CD4-positive, alpha-beta memory T cell (primary cell): ENCODE results near the gene TPBGL. TPM values are rescaled to one million over a fixed set of nuclear protein-coding genes. Genes with fewer than 3 reads are reported as not detected.

ENCODE experiments used
- CTCF ChIA-PET: fragments of 350-600 bp; sonication (Branson Sonifier 250); formaldehyde crosslinking; loops from one replicate; lab custom pipeline; 2021; ENCODE audit warnings: inconsistent platforms; ENCODE audit not compliant: partially characterized antibody; lab: Charles Lee
- POLR2A ChIA-PET: fragments of 350-600 bp; sonication (Branson Sonifier 250); formaldehyde crosslinking; loops from one replicate; lab custom pipeline; 2021; ENCODE audit not compliant: partially characterized antibody; lab: Charles Lee
- DNase-seq, 5 donors: peaks; one replicate each; pipeline versions ENCODE4 v3.0.0 to v3.0.0-alpha.2; 2020 to 2022; ENCODE audit warnings: mixed read lengths in 1 of 5
- H3K27ac ChIP-seq: one replicate; pipeline ENCODE4 v1.7.0; 2013; ENCODE audit warnings: low read depth, low read length
- H3K27me3 ChIP-seq: 2 replicates; pipeline ENCODE4 v1.7.0; 2013; ENCODE audit warnings: mild to moderate bottlenecking, low read length, moderate library complexity; ENCODE audit not compliant: insufficient read depth
- H3K36me3 ChIP-seq: 2 replicates; pipeline ENCODE4 v1.7.0; 2013; ENCODE audit warnings: mild to moderate bottlenecking, low read length, moderate library complexity; ENCODE audit not compliant: insufficient read depth
- H3K4me1 ChIP-seq: 2 replicates; pipeline ENCODE4 v1.7.0; 2013; ENCODE audit warnings: mild to moderate bottlenecking, low read length, moderate library complexity; ENCODE audit not compliant: insufficient read depth
- H3K4me3 ChIP-seq, 2 donors: one replicate each; pipeline ENCODE4 v1.7.0; 2013; ENCODE audit warnings: low read length in 2 of 2, mild to moderate bottlenecking in 1 of 2
- H3K9me3 ChIP-seq, 2 donors: one replicate each; pipeline ENCODE4 v1.7.0; 2013; ENCODE audit warnings: low read length in 2 of 2, control low read depth in 1 of 2; ENCODE audit not compliant: control insufficient read depth in 1 of 2
- H3K27ac Mint-ChIP-seq, 7 donors: one replicate each; pipeline ENCODE4 v1.8.0; 2020 to 2021; ENCODE audit warnings: mixed read lengths in 7 of 7, mild to moderate bottlenecking in 6 of 7, inconsistent platforms in 3 of 7, moderate library complexity in 3 of 7
- H3K27me3 Mint-ChIP-seq, 2 donors: one replicate each; pipeline ENCODE4 v1.8.0; 2020 to 2021; ENCODE audit warnings: mixed read lengths in 2 of 2
- H3K36me3 Mint-ChIP-seq, 2 donors: one replicate each; pipeline ENCODE4 v1.8.0; 2020 to 2021; ENCODE audit warnings: mixed read lengths in 2 of 2, inconsistent platforms in 1 of 2, mild to moderate bottlenecking in 1 of 2
- H3K4me1 Mint-ChIP-seq, 4 donors: one replicate each; pipeline ENCODE4 v1.8.0; 2020 to 2021; ENCODE audit warnings: mixed read lengths in 4 of 4, mild to moderate bottlenecking in 1 of 4
- H3K4me3 Mint-ChIP-seq, 8 donors: one replicate each; pipeline ENCODE4 v1.8.0; 2020 to 2021; ENCODE audit warnings: mixed read lengths in 8 of 8, mild to moderate bottlenecking in 7 of 8, moderate library complexity in 6 of 8, inconsistent platforms in 3 of 8
- H3K9me3 Mint-ChIP-seq, 8 donors: one replicate each; pipeline ENCODE4 v1.8.0; 2020 to 2021; ENCODE audit warnings: mixed read lengths in 8 of 8, mild to moderate bottlenecking in 5 of 8, inconsistent platforms in 3 of 8, moderate library complexity in 1 of 8
- intact Hi-C: fragments of 100-400 bp; cut with micrococcal nuclease; formaldehyde crosslinking; loops from one replicate; pipeline ENCODE4 v1.15.1; 2023
- polyA plus RNA-seq, 2 donors: library from polyadenylated mRNA; unstranded; fragments of 300-500 nt; fragmentation: Illumina TruSeq; gene quantifications; one replicate each; pipeline ENCODE4 v1.2.3, GENCODE V29; 2021
- total RNA-seq, 2 experiments: library from RNA; stranded (reverse); gene quantifications; one replicate each; pipeline ENCODE4 v1.2.3, GENCODE V29; 2021

The TPBGL gene
- total and polyA plus RNA-seq, 4 experiments from 2014 or later = 0.10 to 0.30 (median 0.18) TPM

DNA sequence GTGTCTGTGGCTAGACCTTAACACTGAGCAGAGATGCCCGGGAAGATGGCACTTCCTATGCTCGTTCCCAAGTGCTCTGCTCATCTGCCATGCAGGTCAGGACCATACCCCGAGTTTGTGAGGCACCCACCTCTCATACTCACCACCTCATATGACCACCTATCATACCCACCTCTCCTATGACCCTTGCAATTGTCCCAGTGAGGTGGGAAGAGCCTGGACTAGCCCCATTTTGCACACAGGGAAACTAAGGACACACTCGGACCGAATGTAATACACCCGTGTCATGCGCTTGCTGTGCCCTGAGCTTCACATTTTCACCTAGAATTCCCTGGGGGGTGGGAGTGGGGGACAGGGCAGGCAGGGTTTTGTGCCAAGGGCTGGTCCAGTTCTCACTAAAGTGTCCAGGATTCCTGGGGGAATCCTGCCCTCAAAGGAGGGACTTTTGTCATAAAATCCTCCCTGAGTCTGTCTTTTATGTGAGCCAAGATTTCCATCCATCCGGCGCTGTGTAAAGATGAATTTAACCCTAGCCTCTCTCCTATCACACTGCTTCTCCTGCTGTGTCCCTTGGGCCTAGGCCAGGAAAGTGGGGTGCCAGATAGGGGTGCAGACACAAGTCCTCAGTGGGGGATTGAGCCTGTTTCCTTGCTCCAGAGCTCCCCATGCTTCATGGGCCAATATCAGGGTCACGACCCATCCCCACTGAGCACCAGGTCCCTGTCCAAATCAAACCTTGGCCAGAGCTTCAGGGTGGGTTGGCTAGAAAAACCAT is 20.0 kb downstream of the TPBGL start:
- Mint-ChIP-seq H3K4me1 (peaks cover 24 to 50% (median 39%) of the 10 kb centered on the region in 4 donors), H3K27ac (peak overlapping the region; percentile 76 to 94 (median 93)), H3K27me3 (no peaks in the 10 kb centered on the region), H3K4me3 (peak overlapping the region in 6 of 8 donors; percentile 44 to 70 (median 64)), H3K36me3 (no peaks in the 10 kb centered on the region), H3K9me3 (no peaks in the 10 kb centered on the region)
- no peaks in the 10 kb centered on the region for H3K9me3 ChIP-seq
- no peaks in the 10 kb centered on the region for H3K36me3 ChIP-seq
- intact Hi-C loops = no loop called here
- no peak overlapping the region for H3K27ac ChIP-seq
- no peaks in the 10 kb centered on the region for H3K27me3 ChIP-seq
- ChIA-PET POLR2A (interaction anchor here (1.1 to 6.4 kb wide), 7 partner anchors 10 to 120 kb away, joined by 3 to 70 read pairs (median 7); partner anchors contain the start of gene TPBGL), CTCF (interaction anchor here (1.1 to 4.4 kb wide), 8 partner anchors 9 to 120 kb away, joined by 3 to 55 read pairs (median 8); no protein-coding TSS in a partner anchor)
- no peak overlapping the region for H3K4me3 ChIP-seq
- peaks cover 39% of the 10 kb centered on the region for H3K4me1 ChIP-seq
- no peak for DNase-seq

DNA sequence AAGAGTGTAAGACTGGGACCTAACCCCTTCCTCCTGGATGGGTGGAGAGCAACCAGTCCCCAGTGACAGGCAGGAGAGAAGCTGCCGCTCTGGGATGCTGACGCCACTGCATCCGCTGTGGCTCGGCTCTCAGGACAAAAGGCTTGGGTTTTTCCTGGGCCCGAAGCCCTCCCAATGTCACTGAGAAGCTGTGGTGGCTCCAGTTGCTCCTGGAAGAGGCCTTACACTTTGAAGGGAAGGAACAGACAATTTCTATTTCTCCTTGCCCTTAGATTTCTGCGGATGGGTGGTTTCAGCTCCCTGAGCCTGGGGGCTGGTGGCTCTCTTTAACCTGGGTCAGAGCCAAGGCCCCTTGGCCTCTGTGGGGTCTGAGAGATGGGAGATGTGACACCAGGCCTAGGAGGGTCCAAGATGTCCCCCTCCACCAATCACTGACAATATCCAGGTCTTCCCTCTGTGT is 21.4 kb downstream of the TPBGL start:
- Histone ChIP-seq H3K9me3 (no peaks in the 10 kb centered on the region), H3K27ac (no peak overlapping the region), H3K36me3 (no peaks in the 10 kb centered on the region), H3K4me1 (peaks cover 39% of the 10 kb centered on the region), H3K4me3 (no peak overlapping the region), H3K27me3 (no peaks in the 10 kb centered on the region)
- no peak for DNase-seq
- ChIA-PET POLR2A (interaction anchor here (0.9 to 6.4 kb wide), 7 partner anchors 9 to 121 kb away, joined by 3 to 70 read pairs (median 6); no protein-coding TSS in a partner anchor), CTCF (interaction anchor here (1.5 to 4.4 kb wide), 6 partner anchors 10 to 121 kb away, joined by 5 to 55 read pairs (median 12); no protein-coding TSS in a partner anchor)
- no peak overlapping the region for H3K4me3 Mint-ChIP-seq
- no peaks in the 10 kb centered on the region for H3K27me3 Mint-ChIP-seq
- intact Hi-C loops = no loop called here
- peaks cover 24 to 56% (median 39%) of the 10 kb centered on the region in 4 donors for H3K4me1 Mint-ChIP-seq
- peak overlapping the region in 6 of 7 donors; percentile 29 to 94 (median 84) for H3K27ac Mint-ChIP-seq
- H3K36me3 Mint-ChIP-seq = peaks cover 7 to 10% of the 10 kb centered on the region in 2 donors
- no peaks in the 10 kb centered on the region for H3K9me3 Mint-ChIP-seq

DNA sequence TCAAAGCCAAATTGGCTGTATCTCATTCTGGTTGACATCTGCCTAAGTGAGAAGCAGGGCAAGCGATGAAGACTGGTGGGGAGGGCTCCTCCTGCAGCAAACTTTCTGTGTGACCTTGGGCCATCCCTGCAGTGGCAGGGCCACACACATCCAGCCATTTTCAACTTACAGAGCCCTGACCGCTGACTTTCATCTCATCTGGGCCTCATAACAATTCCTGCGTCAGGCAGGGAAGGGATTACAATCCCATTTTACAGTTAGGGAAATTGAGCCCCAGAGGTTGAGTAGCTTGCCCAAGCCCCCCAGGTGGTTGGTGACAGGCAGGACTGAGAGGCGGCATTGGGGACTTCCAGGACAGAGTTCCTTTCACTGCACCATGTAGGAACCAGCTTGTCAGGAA is 21.9 kb downstream of the TPBGL start:
- Histone ChIP-seq H3K27ac (no peak overlapping the region), H3K36me3 (no peaks in the 10 kb centered on the region), H3K4me1 (peaks cover 39% of the 10 kb centered on the region), H3K4me3 (no peak overlapping the region), H3K27me3 (no peaks in the 10 kb centered on the region), H3K9me3 (no peaks in the 10 kb centered on the region)
- Mint-ChIP-seq H3K4me1 (peaks cover 26 to 60% (median 40%) of the 10 kb centered on the region in 4 donors), H3K27ac (peak overlapping the region in 4 of 7 donors; percentile 46 to 79 (median 68)), H3K4me3 (no peak overlapping the region), H3K27me3 (no peaks in the 10 kb centered on the region), H3K36me3 (peaks cover 11 to 13% of the 10 kb centered on the region in 2 donors), H3K9me3 (no peaks in the 10 kb centered on the region)
- intact Hi-C loops = no loop called here
- POLR2A ChIA-PET = interaction anchor here (0.9 to 6.4 kb wide), 6 partner anchors 9 to 122 kb away, joined by 4 to 70 read pairs (median 5); no protein-coding TSS in a partner anchor
- CTCF ChIA-PET = interaction anchor here (1.9 to 4.4 kb wide), 6 partner anchors 10 to 122 kb away, joined by 6 to 55 read pairs (median 14); no protein-coding TSS in a partner anchor
- DNase-seq = no peak

DNA sequence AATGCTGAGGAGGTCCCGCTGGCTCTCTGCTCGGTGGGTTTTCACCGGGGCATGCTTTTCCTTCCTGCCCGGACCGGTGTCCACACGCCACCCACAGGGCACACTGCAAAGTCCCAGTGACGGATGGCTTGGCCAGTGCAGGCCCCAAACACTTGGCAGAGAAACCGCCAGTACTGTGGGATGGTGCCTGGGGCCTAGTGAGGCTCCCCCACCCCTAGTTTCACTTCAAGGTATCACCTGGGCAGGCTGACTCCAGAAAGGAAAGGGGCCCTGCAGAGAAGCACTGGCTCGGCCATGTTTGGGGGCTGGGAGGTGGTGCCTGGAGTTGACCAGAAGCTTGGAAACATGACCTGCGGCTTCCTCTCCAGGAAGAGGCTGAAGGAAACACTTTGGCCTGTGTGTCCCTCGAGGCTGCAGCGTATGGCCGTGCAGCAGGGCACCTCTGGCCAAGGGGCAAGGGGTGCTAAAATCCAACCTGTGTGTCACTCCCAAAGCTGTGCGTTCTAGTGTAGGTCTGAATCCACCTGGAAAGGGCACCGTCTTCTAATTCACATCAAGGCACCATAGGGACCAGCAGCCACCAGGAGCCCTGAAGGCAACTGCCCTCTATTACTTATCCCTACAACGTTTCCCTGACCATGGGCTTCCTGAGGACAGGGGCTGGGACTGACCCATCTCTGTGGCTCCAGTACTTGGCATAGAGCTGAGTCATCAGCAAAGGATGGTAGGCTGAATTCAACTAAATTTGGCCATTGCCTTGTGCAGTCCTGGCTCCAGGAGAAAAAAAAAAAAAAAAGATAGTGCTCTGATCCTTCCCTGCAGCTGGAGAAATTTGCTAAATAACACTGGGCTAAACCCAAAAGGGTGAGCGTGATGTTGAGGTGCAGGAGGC is 22.6 kb downstream of the TPBGL start:
- intact Hi-C loops = no loop called here
- H3K36me3 Mint-ChIP-seq = peaks cover 11 to 16% of the 10 kb centered on the region in 2 donors
- H3K36me3 ChIP-seq = no peaks in the 10 kb centered on the region
- POLR2A ChIA-PET = interaction anchor here (0.6 to 6.4 kb wide), 7 partner anchors 8 to 126 kb away, joined by 3 to 70 read pairs (median 6); no protein-coding TSS in a partner anchor
- H3K27ac Mint-ChIP-seq = peak overlapping the region; percentile 8 to 75 (median 50)
- H3K4me1 ChIP-seq = peaks cover 39% of the 10 kb centered on the region
- H3K4me3 ChIP-seq = no peak overlapping the region
- H3K4me3 Mint-ChIP-seq = no peak overlapping the region
- no peaks in the 10 kb centered on the region for H3K9me3 ChIP-seq
- H3K27ac ChIP-seq = no peak overlapping the region
- CTCF ChIA-PET = interaction anchor here (0.9 to 4.4 kb wide), 6 partner anchors 8 to 121 kb away, joined by 3 to 55 read pairs (median 14); no protein-coding TSS in a partner anchor
- H3K27me3 ChIP-seq = no peaks in the 10 kb centered on the region
- no peaks in the 10 kb centered on the region for H3K27me3 Mint-ChIP-seq
- peaks cover 26 to 60% (median 40%) of the 10 kb centered on the region in 4 donors for H3K4me1 Mint-ChIP-seq
- DNase-seq = no peak
- H3K9me3 Mint-ChIP-seq = no peaks in the 10 kb centered on the region

DNA sequence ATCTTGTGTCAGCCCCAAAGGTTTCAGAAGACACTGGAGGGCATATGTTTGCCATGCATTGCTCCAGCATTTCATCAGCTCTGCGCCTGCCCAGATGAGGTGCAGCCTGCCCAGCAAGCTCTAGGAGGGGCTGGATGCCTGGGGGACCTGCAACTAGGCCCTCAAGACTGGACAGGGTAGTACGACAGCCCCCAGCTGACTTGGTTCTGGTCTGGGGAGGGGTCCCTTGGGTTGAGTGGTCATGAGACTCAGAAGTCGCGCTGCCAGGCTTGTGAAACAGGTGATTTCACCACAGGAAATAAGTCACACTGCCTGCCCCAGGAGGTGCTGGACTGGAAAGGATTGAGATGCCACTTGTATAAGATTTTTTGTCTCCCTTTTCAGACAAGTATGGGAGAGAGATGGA is 23.4 kb downstream of the TPBGL start:
- H3K4me1 Mint-ChIP-seq = peaks cover 26 to 60% (median 40%) of the 10 kb centered on the region in 4 donors
- Histone ChIP-seq H3K9me3 (no peaks in the 10 kb centered on the region), H3K27me3 (no peaks in the 10 kb centered on the region), H3K36me3 (no peaks in the 10 kb centered on the region), H3K4me1 (peaks cover 39% of the 10 kb centered on the region), H3K27ac (no peak overlapping the region), H3K4me3 (no peak overlapping the region)
- ChIA-PET POLR2A (interaction anchor here (0.6 to 6.4 kb wide), 4 partner anchors 10 to 123 kb away, joined by 3 to 70 read pairs (median 5); no protein-coding TSS in a partner anchor), CTCF (interaction anchor here (0.9 to 4.4 kb wide), 5 partner anchors 9 to 122 kb away, joined by 3 to 55 read pairs (median 12); no protein-coding TSS in a partner anchor)
- H3K36me3 Mint-ChIP-seq = peaks cover 11 to 16% of the 10 kb centered on the region in 2 donors
- peak overlapping the region; percentile 2 to 75 (median 50) for H3K27ac Mint-ChIP-seq
- DNase-seq = peak in 1 of 5 donors; percentile 40
- no peaks in the 10 kb centered on the region for H3K9me3 Mint-ChIP-seq
- intact Hi-C loops = no loop called here
- peak overlapping the region in 1 of 8 donors; percentile 11 for H3K4me3 Mint-ChIP-seq
- no peaks in the 10 kb centered on the region for H3K27me3 Mint-ChIP-seq

DNA sequence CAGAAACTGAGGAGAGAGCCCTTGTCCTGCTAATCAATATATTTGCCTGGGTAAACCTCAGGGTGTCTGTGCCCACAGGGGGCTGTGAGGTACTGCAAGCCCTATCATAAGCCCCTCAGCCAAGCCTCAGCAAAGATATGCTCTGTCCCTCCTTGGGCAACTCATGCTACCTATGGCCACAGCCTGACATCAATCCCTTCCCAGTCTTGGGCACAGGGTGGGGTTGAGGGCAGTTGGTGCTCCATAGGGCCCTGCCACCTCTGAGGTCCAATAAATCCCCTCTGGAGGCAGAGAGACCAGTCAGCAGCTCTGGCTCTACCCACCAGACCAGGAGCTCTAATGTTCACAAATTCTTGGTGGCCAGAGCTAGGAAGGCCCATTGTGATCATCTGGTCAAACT is 23.8 kb downstream of the TPBGL start:
- Histone ChIP-seq H3K9me3 (no peaks in the 10 kb centered on the region), H3K27me3 (no peaks in the 10 kb centered on the region), H3K4me3 (no peak overlapping the region), H3K27ac (no peak overlapping the region), H3K36me3 (no peaks in the 10 kb centered on the region), H3K4me1 (peaks cover 39% of the 10 kb centered on the region)
- peaks cover 26 to 59% (median 40%) of the 10 kb centered on the region in 4 donors for H3K4me1 Mint-ChIP-seq
- no peak for DNase-seq
- no peaks in the 10 kb centered on the region for H3K9me3 Mint-ChIP-seq
- POLR2A ChIA-PET = interaction anchor here (1.9 to 6.4 kb wide), 2 partner anchors 9 to 12 kb away, joined by 6 to 70 read pairs; no protein-coding TSS in a partner anchor
- peak overlapping the region; percentile 2 to 75 (median 60) for H3K27ac Mint-ChIP-seq
- no peak overlapping the region for H3K4me3 Mint-ChIP-seq
- H3K27me3 Mint-ChIP-seq = no peaks in the 10 kb centered on the region
- CTCF ChIA-PET = interaction anchor here (0.6 to 3.6 kb wide), 6 partner anchors 9 to 122 kb away, joined by 3 to 18 read pairs (median 4); no protein-coding TSS in a partner anchor
- peaks cover 11 to 16% of the 10 kb centered on the region in 2 donors for H3K36me3 Mint-ChIP-seq
- intact Hi-C loops = no loop called here
